Natural killer cell (primary cell): ENCODE results near the gene SLC27A4. TPM values are rescaled to one million over a fixed set of nuclear protein-coding genes. Genes with fewer than 3 reads are reported as not detected.

Experiments used
- ATAC-seq, 3 donors: fragments of 150-1000 bp in 2 of 3; fragments of 200-7000 bp in 1 of 3; cut with Tn5 transposase; 1 replicate in 1 of 3; 2 replicates in 2 of 3; pipeline ENCODE4 v1.10.0; 2021; ENCODE audit warnings: mild to moderate bottlenecking in 2 of 3, moderate library complexity in 2 of 3
- DNase-seq, 2 donors: peaks; one replicate each; pipeline versions ENCODE4 v3.0.0 to v3.0.0-alpha.2; 2013 to 2021; ENCODE audit warnings: mixed read lengths in 1 of 2
- H3K27ac ChIP-seq: one replicate; pipeline ENCODE4 v1.5.1; 2013; ENCODE audit warnings: mild to moderate bottlenecking, low read length
- H3K27me3 ChIP-seq: one replicate; pipeline ENCODE4 v1.6.1; 2013; ENCODE audit warnings: low read length; ENCODE audit not compliant: control insufficient read depth, insufficient read depth
- H3K36me3 ChIP-seq: one replicate; pipeline ENCODE4 v1.6.1; 2013; ENCODE audit warnings: low read length; ENCODE audit not compliant: control insufficient read depth, insufficient read depth
- H3K4me1 ChIP-seq: one replicate; pipeline ENCODE4 v1.6.1; 2013; ENCODE audit warnings: low read length; ENCODE audit not compliant: control insufficient read depth, insufficient read depth
- H3K4me3 ChIP-seq: one replicate; pipeline ENCODE4 v1.5.1; 2013; ENCODE audit warnings: low read length
- H3K9me3 ChIP-seq: one replicate; pipeline ENCODE4 v1.6.1; 2013; ENCODE audit warnings: low read length; ENCODE audit not compliant: control insufficient read depth, insufficient read depth
- H3K27ac Mint-ChIP-seq, 2 donors: one replicate each; pipeline ENCODE4 v1.8.0; 2022; ENCODE audit warnings: mild to moderate bottlenecking in 2 of 2, mixed read lengths in 2 of 2, moderate library complexity in 1 of 2
- H3K27me3 Mint-ChIP-seq, 2 donors: one replicate each; pipeline ENCODE4 v1.8.0; 2022; ENCODE audit warnings: low read depth in 2 of 2, mixed read lengths in 2 of 2
- H3K36me3 Mint-ChIP-seq: one replicate; pipeline ENCODE4 v1.8.0; 2022; ENCODE audit warnings: mixed read lengths
- H3K4me1 Mint-ChIP-seq, 2 donors: one replicate each; pipeline ENCODE4 v1.8.0; 2022; ENCODE audit warnings: mixed read lengths in 2 of 2
- H3K4me3 Mint-ChIP-seq: one replicate; pipeline ENCODE4 v1.8.0; 2022; ENCODE audit warnings: mild to moderate bottlenecking, moderate library complexity, mixed read lengths
- H3K9me3 Mint-ChIP-seq, 2 donors: one replicate each; pipeline ENCODE4 v1.8.0; 2022; ENCODE audit warnings: mixed read lengths in 2 of 2
- CTCF ChIP-seq: fragments of 200-600 bp; IDR thresholded peaks from one replicate; pipeline ENCODE4 v1.8.0; 2022; ENCODE audit warnings: antibody characterized with exemption
- WGBS: methylation state at CpG from one replicate; pipeline ENCODE4 v1.1.7; 2013; ENCODE audit warnings: missing lambda C conversion rate; ENCODE audit not compliant: insufficient coverage; 5-methylcytosine and 5-hydroxymethylcytosine counted together
- intact Hi-C: fragments of 100-400 bp; cut with micrococcal nuclease; formaldehyde crosslinking; loops from one replicate; pipeline ENCODE4 v1.14.2; 2022
- total RNA-seq, 4 donors: library from RNA; stranded (reverse); fragments of 120-200 nt in 1 of 4; gene quantifications; one replicate each; pipeline versions ENCODE4 v1.2.3 to v1.2.4, GENCODE V29; 2013 to 2022

Gene SLC27A4
- total RNA-seq, 3 donors from 2014 or later (not counting 1 experiment from before 2014, with no cell fraction given), result 7.7 to 12.3 (median 11.2) TPM

- WGBS, result under 1% methylated on average over 83 of the region's 83 CpGs
- peaks cover 28% of the 10 kb centered on the region for H3K4me1 ChIP-seq
- Mint-ChIP-seq H3K4me1 (peaks cover 19 to 20% of the 10 kb centered on the region in 2 donors), H3K9me3 (no peaks in the 10 kb centered on the region), H3K27me3 (no peaks in the 10 kb centered on the region), H3K36me3 (no peaks in the 10 kb centered on the region), H3K4me3 (peak within 1 kb of the TSS; percentile 95), H3K27ac (peak within 1 kb of the TSS; percentile 94 to 95)
- H3K27ac ChIP-seq, result peak within 1 kb of the TSS; percentile 92
- peaks cover 11% of the 10 kb centered on the region for H3K36me3 ChIP-seq
- H3K9me3 ChIP-seq, result no peaks in the 10 kb centered on the region
- DNase-seq (peak; percentile 88 to 96), ATAC-seq (peak; percentile 88 to 95 (median 90))
- TF ChIP-seq CTCF, result no peak
- intact Hi-C loops, result loop anchor here (1.0 to 10.0 kb wide), 4 partner anchors 18 to 128 kb away; partner anchors contain the start of genes CIZ1, GOLGA2, SLC27A4 and SWI5
- no peaks in the 10 kb centered on the region for H3K27me3 ChIP-seq
- H3K4me3 ChIP-seq, result peak within 1 kb of the TSS; percentile 95
These were observed 17.7 kb upstream of the SLC27A4 start, which contains the start of the genes COQ4 and TRUB2 for GRCh38 chr9:128322404-128323211. Gene COQ4, plus strand, starts transcription at chr9:128322839. Its CDS starts 20 bp downstream, at chr9:128322859. Gene TRUB2, minus strand, starts transcription at chr9:128322447. Its CDS starts 39 bp downstream, at chr9:128322408.

DNA sequence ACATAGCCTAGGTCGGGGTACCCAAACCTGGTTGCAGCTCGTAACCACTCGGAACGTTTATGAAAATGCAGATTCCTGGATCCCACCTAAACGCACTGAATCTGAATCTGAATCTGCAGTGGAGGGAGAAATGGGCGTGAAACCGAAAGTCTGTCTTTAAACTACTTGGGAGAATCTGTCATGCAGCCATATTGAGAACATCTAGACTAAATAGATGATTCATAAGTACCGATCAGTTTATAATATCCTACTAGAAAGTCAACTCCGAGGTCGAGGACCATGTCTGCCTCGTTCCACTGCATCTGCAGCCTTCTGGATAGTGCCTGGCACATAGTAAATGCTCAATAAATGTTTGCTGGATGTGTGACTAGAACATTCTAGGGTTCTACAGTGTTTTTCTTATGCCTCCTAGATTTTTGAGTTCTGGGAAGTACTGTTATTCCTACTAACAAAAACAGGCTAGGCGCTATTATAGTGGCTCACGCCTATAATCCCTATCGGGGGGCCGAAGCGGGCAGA is 17.1 kb upstream of the SLC27A4 start:
- H3K4me1 ChIP-seq, result peaks cover 28% of the 10 kb centered on the region
- no peaks in the 10 kb centered on the region for H3K27me3 ChIP-seq
- peaks cover 13% of the 10 kb centered on the region for H3K36me3 ChIP-seq
- ATAC-seq (no peak), DNase-seq (no peak)
- TF ChIP-seq CTCF, result no peak
- H3K4me1 Mint-ChIP-seq, result peaks cover 19 to 24% of the 10 kb centered on the region in 2 donors
- intact Hi-C loops, result loop anchor here (5.0 to 10.0 kb wide), 2 partner anchors 46 to 128 kb away; partner anchors contain the start of genes CIZ1, GOLGA2 and SWI5
- H3K27ac ChIP-seq, result peak overlapping the region; percentile 92
- H3K36me3 Mint-ChIP-seq, result no peaks in the 10 kb centered on the region
- peak overlapping the region; percentile 94 to 95 for H3K27ac Mint-ChIP-seq
- peak overlapping the region; percentile 95 for H3K4me3 ChIP-seq
- no peaks in the 10 kb centered on the region for H3K9me3 Mint-ChIP-seq
- no peaks in the 10 kb centered on the region for H3K9me3 ChIP-seq
- no peaks in the 10 kb centered on the region for H3K27me3 Mint-ChIP-seq
- 26% methylated on average over 15 of the region's 16 CpGs for WGBS
- peak overlapping the region; percentile 95 for H3K4me3 Mint-ChIP-seq

DNA sequence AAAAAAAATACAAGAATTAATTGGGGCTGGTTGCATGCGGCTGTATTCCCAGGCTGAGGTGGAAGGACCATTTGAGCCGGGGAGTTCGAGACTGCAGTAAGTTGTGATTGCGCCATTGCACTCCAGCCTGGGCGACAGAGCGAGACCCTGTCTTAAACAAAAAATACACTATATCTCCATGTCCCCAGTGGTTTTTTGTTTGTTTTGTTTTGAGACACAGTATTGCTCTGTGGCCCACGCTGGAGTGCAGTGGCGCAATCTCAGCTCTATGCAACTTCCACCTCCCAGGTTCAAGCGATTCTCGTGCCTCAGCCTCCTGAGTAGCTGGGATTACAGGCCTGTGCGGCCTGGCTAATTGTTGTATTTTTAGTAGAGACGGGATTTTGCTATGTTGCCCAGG is 16.5 kb upstream of the SLC27A4 start:
- Histone ChIP-seq H3K9me3 (no peaks in the 10 kb centered on the region), H3K27ac (no peak overlapping the region), H3K4me3 (no peak overlapping the region), H3K27me3 (no peaks in the 10 kb centered on the region), H3K4me1 (peaks cover 28% of the 10 kb centered on the region), H3K36me3 (peaks cover 13% of the 10 kb centered on the region)
- ATAC-seq (no peak), DNase-seq (no peak)
- Mint-ChIP-seq H3K27me3 (no peaks in the 10 kb centered on the region), H3K9me3 (no peaks in the 10 kb centered on the region), H3K36me3 (no peaks in the 10 kb centered on the region), H3K4me1 (peaks cover 19 to 24% of the 10 kb centered on the region in 2 donors), H3K4me3 (peak overlapping the region; percentile 95), H3K27ac (peak overlapping the region; percentile 94 to 95)
- intact Hi-C loops, result loop anchor here (5.0 to 10.0 kb wide), 2 partner anchors 46 to 129 kb away; partner anchors contain the start of genes CIZ1, GOLGA2 and SWI5
- 92% methylated on average over 11 of the region's 12 CpGs for WGBS
- TF ChIP-seq CTCF, result no peak
